T-helper 2 cell treated with Interferon-gamma antibody and Interleukin-4, amounts not matched to agents 5 μg/mL and 100 μg/mL, for 36 hours (primary cell): ENCODE data around the gene FKBP7.
"Not testable (repeated sequence)": the region's sequence is repeated elsewhere in the genome, so short reads cannot be mapped to it uniquely, and the experiment has no call there.

Experiments
- DNase-seq: peaks from one replicate; pipeline ENCODE4 v3.0.0; 2021; ENCODE audit warnings: low spot score
- H3K27ac Mint-ChIP-seq: one replicate; pipeline ENCODE4 v1.8.0; 2021; ENCODE audit warnings: mild to moderate bottlenecking, mixed read lengths
- H3K27me3 Mint-ChIP-seq: one replicate; pipeline ENCODE4 v1.8.0; 2021; ENCODE audit warnings: low read depth, mixed read lengths
- H3K36me3 Mint-ChIP-seq: one replicate; pipeline ENCODE4 v1.8.0; 2021; ENCODE audit warnings: low read depth, mixed read lengths
- H3K4me1 Mint-ChIP-seq: one replicate; pipeline ENCODE4 v1.8.0; 2021; ENCODE audit warnings: low read depth, mixed read lengths
- H3K4me3 Mint-ChIP-seq: one replicate; pipeline ENCODE4 v1.8.0; 2022; ENCODE audit warnings: mild to moderate bottlenecking, moderate library complexity, mixed read lengths
- H3K9me3 Mint-ChIP-seq: one replicate; pipeline ENCODE4 v1.8.0; 2021; ENCODE audit warnings: mixed read lengths

Gene FKBP7

DNA sequence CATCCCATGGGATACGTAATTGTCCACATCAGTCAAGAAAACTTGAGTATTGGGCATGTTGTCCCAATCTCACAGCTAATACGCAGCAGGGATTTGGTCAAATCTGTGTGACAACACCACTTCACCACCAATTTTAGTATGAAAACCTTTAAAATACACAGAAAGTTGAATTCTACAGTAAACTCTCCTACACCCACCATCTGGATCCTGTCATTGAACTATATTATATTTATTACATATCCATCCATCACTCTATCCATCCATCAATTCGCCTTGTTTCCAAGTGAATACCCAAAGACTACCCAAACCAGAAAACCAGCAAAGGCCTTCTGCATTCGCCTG lies 846 bp upstream of the FKBP7 start:
- Mint-ChIP-seq H3K27me3 (no peaks in the 10 kb centered on the region), H3K27ac (peak overlapping the region; percentile 95), H3K36me3 (peaks cover 6% of the 10 kb centered on the region), H3K4me3 (peak overlapping the region; percentile 91), H3K4me1 (peaks cover 43% of the 10 kb centered on the region), H3K9me3 (no peaks in the 10 kb centered on the region)
- no peak for DNase-seq

- Mint-ChIP-seq H3K27ac (peak overlapping the region; percentile 95), H3K4me1 (peaks cover 43% of the 10 kb centered on the region), H3K36me3 (peaks cover 6% of the 10 kb centered on the region), H3K4me3 (peak overlapping the region; percentile 91), H3K9me3 (no peaks in the 10 kb centered on the region), H3K27me3 (no peaks in the 10 kb centered on the region)
- DNase-seq = peak; percentile 15
These were observed 316 bp downstream of the FKBP7 start for GRCh38 chr2:178478130-178478438.

DNA sequence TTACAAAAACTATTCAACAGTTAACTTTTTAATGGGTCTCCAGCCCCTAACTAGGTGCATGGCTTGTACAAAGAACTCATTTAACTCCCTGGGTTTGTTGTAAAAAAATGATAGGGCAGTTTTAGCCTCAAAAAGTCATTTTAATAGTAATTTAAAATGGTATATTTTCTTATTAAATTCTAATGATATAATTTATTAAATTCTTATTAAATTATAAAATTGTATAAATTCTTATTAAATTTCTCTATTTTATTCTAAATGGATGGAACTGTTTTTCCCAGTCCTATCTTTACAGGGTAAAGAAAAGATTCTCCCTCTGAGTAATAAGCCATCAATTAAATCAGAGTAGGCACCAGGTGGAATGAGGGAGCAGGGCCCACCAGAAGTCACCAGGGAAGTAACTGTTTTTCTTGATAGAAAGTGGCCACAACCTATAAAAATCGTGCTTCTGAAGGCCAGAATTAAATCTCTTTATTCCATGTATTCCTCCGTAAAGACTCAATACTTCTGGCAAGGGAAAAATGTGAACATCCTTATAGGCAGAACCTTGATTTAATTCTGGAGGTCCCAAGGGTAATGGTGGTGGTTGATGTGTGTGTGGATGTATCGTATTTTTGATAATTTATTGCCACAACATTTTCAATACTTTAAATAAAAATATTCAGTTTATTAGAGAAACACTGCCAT lies 814 bp downstream of the FKBP7 start:
- H3K36me3 Mint-ChIP-seq = peaks cover 5% of the 10 kb centered on the region
- H3K4me1 Mint-ChIP-seq = peaks cover 38% of the 10 kb centered on the region
- no peaks in the 10 kb centered on the region for H3K27me3 Mint-ChIP-seq
- H3K4me3 Mint-ChIP-seq = peak overlapping the region; percentile 91
- H3K9me3 Mint-ChIP-seq = no peaks in the 10 kb centered on the region
- peak overlapping the region; percentile 95 for H3K27ac Mint-ChIP-seq
- DNase-seq = no peak

- H3K4me3 Mint-ChIP-seq = no peak overlapping the region
- no peaks in the 10 kb centered on the region for H3K27me3 Mint-ChIP-seq
- no peaks in the 10 kb centered on the region for H3K9me3 Mint-ChIP-seq
- peaks cover 4% of the 10 kb centered on the region for H3K36me3 Mint-ChIP-seq
- H3K4me1 Mint-ChIP-seq = peaks cover 27% of the 10 kb centered on the region
- no peak overlapping the region for H3K27ac Mint-ChIP-seq
- DNase-seq = no peak
These were observed 1.9 kb downstream of the FKBP7 start for GRCh38 chr2:178476477-178476876.

GRCh38 chr2:178474560-178474959 lies 3.8 kb downstream of the FKBP7 start:
- Mint-ChIP-seq H3K27ac (no peak overlapping the region), H3K9me3 (no peaks in the 10 kb centered on the region), H3K4me1 (peaks cover 22% of the 10 kb centered on the region), H3K4me3 (no peak overlapping the region), H3K27me3 (no peaks in the 10 kb centered on the region), H3K36me3 (peaks cover 4% of the 10 kb centered on the region)
- DNase-seq = no peak

- no peaks in the 10 kb centered on the region for H3K9me3 Mint-ChIP-seq
- H3K4me3 Mint-ChIP-seq = no peak overlapping the region
- DNase-seq = no peak
- no peaks in the 10 kb centered on the region for H3K27me3 Mint-ChIP-seq
- peaks cover 4% of the 10 kb centered on the region for H3K36me3 Mint-ChIP-seq
- H3K27ac Mint-ChIP-seq = no peak overlapping the region
- peaks cover 16% of the 10 kb centered on the region for H3K4me1 Mint-ChIP-seq
These were observed 4.5 kb downstream of the FKBP7 start for GRCh38 chr2:178473931-178474330.

GRCh38 chr2:178473373-178473772 lies 5.0 kb downstream of the FKBP7 start:
- Mint-ChIP-seq H3K9me3 (no peaks in the 10 kb centered on the region), H3K4me3 (no peak overlapping the region), H3K27ac (no peak overlapping the region), H3K4me1 (peaks cover 14% of the 10 kb centered on the region), H3K27me3 (no peaks in the 10 kb centered on the region), H3K36me3 (peaks cover 4% of the 10 kb centered on the region)
- no peak for DNase-seq

GRCh38 chr2:178471313-178471712 lies 7.1 kb downstream of the FKBP7 start:
- not testable (repeated sequence) for H3K4me1 Mint-ChIP-seq, H3K36me3 Mint-ChIP-seq

DNA sequence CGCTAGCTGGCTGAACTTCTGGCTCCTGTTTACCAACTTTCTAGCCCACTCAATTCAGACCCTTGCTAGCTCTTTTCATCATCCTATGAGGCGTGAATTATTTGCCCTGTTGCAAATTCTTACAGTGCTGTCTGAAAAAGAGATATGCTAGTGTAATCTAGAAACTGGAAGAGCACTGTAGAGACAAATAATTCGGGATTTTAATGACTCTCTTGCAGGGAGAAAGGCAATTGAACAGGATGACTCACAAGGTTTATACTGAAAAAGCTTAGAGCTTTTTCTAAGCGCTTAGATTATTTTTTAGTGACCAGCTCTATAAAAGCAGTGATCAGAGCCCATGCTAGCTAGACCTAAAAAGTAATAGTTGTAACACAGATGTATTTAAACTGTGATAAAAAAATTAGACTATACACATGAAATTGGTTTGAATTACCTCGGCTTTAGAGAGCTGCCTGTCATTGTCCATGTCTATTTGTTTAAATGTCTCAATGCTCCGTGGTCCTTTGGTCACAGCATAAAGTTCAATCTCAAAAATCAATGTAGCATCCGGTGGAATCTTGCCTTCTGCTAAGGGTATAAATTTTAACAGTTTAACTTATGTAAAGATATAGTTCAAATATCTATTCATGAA lies 9.1 kb downstream of the FKBP7 start:
- no peaks in the 10 kb centered on the region for H3K9me3 Mint-ChIP-seq
- peaks cover 4% of the 10 kb centered on the region for H3K36me3 Mint-ChIP-seq
- no peak overlapping the region for H3K27ac Mint-ChIP-seq
- no peak for DNase-seq
- no peaks in the 10 kb centered on the region for H3K4me1 Mint-ChIP-seq
- no peaks in the 10 kb centered on the region for H3K27me3 Mint-ChIP-seq
- no peak overlapping the region for H3K4me3 Mint-ChIP-seq

More at GRCh38 chr2:178471313-178471712, 7.1 kb downstream of the FKBP7 start:
- not testable (repeated sequence) for DNase-seq, H3K27ac Mint-ChIP-seq, H3K9me3 Mint-ChIP-seq, H3K4me3 Mint-ChIP-seq, H3K27me3 Mint-ChIP-seq

DNA sequence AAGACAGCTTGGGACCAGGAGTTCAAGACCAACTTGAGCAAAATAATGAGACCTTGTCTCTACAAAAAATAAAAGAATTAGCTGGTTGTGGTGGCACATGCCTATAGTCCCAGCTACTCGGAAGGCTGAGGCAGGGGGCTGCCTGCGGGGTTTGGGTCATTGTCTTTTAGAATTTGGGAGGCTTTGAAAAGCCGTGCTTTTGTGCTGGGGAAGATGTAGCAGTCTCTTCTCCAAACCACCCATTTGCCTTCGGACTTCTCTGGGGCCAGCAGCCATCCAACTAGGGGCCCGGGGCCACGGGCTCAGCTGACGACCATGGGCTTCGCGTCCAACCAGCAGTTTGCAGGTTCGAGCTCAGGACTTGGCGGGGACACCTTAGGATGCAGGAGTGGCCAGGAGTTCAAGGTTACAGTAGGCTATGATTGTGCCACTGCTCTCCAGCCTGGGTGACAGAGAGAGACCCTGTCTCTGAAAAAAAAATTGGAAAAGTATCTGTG lies 21.0 kb downstream of the FKBP7 start:
- DNase-seq = no peak
- Mint-ChIP-seq H3K4me1 (no peaks in the 10 kb centered on the region), H3K9me3 (no peaks in the 10 kb centered on the region), H3K27ac (no peak overlapping the region), H3K27me3 (peaks cover 4% of the 10 kb centered on the region), H3K4me3 (no peak overlapping the region), H3K36me3 (no peaks in the 10 kb centered on the region)

DNA sequence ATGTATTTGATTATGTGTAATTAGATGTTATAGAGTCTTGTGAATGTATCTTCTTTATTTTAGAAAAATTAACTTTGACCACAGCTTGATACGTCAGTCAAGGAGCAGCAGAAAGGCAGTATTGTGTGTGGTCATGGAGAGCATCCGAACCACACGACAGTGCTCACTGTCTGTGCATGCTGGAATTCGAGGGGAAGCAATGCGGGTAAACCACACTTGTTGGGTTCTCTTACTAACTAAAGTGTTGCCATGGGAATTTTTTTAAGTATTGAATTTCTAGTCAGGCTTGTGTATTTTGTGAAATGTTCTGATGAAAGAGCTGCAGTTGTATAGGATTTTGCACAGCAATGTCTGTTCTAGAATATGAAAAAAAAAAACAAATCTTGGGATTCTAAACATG lies 22.5 kb downstream of the FKBP7 start:
- no peaks in the 10 kb centered on the region for H3K9me3 Mint-ChIP-seq
- DNase-seq = no peak
- H3K4me3 Mint-ChIP-seq = no peak overlapping the region
- H3K27me3 Mint-ChIP-seq = peaks cover 4% of the 10 kb centered on the region
- H3K4me1 Mint-ChIP-seq = peaks cover 5% of the 10 kb centered on the region
- H3K36me3 Mint-ChIP-seq = no peaks in the 10 kb centered on the region
- H3K27ac Mint-ChIP-seq = no peak overlapping the region

DNA sequence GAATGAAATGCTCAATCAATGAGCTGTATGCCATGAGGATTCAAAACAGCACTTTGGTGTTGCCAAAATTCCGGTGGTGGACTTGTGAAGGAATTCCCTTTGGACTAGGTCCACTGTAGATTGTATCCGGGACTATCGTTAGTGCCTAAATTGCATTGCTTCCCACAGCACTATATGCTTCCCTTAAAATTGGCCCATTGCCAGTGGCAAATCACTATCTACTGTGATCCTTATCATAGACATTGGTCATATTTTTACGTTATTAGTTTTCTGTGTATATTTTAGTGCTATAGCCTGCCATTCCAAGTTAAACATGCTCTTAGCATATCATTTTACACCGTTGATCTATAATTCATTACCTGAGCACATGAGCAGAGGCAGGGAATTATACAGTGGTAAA lies 25.5 kb downstream of the FKBP7 start:
- Mint-ChIP-seq H3K4me3 (no peak overlapping the region), H3K27me3 (peaks cover 4% of the 10 kb centered on the region), H3K4me1 (peaks cover 25% of the 10 kb centered on the region), H3K36me3 (peaks cover 12% of the 10 kb centered on the region), H3K27ac (no peak overlapping the region), H3K9me3 (no peaks in the 10 kb centered on the region)
- DNase-seq = no peak

DNA sequence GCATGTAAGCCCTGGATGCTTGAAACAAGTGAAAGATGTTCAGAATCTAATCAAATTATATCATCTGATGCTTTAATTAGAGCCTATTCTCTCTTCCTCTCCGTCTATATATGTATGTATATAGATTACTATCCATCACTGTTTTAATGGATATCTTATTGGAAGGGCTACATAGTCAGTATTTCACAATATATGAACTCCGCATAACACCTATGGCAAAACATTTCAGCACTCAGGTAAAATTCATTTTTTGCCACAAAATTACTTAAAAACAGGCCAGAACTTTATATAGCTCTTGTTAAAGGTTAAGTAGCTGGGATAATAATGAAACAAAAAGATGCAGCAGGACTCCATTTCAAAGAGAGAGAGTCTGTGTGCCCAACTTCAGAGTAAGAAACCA lies 26.1 kb downstream of the FKBP7 start:
- H3K9me3 Mint-ChIP-seq = no peaks in the 10 kb centered on the region
- no peak overlapping the region for H3K27ac Mint-ChIP-seq
- peak overlapping the region; percentile 46 for H3K4me3 Mint-ChIP-seq
- H3K36me3 Mint-ChIP-seq = peaks cover 15% of the 10 kb centered on the region
- DNase-seq = no peak
- peaks cover 4% of the 10 kb centered on the region for H3K27me3 Mint-ChIP-seq
- peaks cover 26% of the 10 kb centered on the region for H3K4me1 Mint-ChIP-seq

DNA sequence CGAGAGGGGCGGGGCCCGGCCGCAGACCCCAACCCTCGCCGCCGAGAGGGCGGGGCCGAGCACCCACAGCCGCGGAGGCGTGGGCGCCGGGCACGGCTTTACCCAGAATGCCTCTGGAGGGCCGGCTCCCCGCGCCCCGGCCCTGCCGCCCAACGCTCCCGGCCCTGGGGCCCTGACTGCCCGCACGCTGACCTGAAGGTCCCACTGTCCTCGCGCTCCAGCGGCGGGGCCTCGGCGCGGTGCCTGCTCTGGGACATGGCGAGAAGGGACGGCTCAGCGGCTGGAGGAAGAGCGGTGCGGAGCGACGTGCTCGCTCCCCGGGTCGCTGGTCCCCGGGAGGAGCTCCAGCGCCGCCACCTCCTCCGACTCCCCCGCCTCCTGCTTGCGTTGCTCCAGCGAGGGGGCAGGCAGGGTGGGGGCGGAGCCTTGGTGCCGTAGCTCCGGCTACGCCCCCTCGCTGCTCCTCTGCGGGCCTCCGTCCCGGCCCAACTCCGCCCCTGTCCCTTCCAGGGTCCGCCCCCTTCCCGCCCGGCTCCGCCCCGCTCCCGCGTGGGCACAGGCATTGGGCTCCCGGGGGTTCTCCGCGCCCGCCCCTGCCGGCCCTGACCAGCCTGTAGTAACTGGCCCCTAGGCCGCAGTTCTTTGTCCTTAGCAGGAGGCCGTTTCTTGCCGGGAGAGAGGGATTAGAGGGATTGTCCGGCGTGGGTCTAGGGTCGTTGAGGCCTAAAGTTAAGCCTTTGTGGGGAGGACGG lies 27.4 kb downstream of the FKBP7 start, which contains the start of the genes PJVK and PRKRA:
Gene PJVK (plus strand): TSS at position 605 of the 752 bp plus-strand sequence. CDS start 2,032 bp downstream, outside the sequence.
Gene PRKRA (minus strand): TSS at position 402 of the 752 bp plus-strand sequence. CDS start 145 bp downstream, at position 257.
- Mint-ChIP-seq H3K4me3 (peak within 1 kb of the TSS; percentile 88), H3K36me3 (peaks cover 23% of the 10 kb centered on the region)

More for the DNA sequence above, 27.4 kb downstream of the FKBP7 start, which contains the start of the genes PJVK and PRKRA:
- peaks cover 26% of the 10 kb centered on the region for H3K4me1 Mint-ChIP-seq
- no peaks in the 10 kb centered on the region for H3K9me3 Mint-ChIP-seq
- DNase-seq = peak; percentile 97
- peak within 1 kb of the TSS; percentile 93 for H3K27ac Mint-ChIP-seq
- H3K27me3 Mint-ChIP-seq = peaks cover 4% of the 10 kb centered on the region
